GM10847 (cell line): Measurements from ENCODE around the gene CFLAR.
A peak's percentile ranks its signal among the peaks of the same experiment; 100 is the strongest.

Experiments
- POLR2A ChIP-seq: IDR thresholded peaks from 2 replicates; pipeline ENCODE4 v1.6.1; 2011; ENCODE audit not compliant: insufficient read length; ENCODE audit errors: extremely low read depth

CFLAR gene

DNA sequence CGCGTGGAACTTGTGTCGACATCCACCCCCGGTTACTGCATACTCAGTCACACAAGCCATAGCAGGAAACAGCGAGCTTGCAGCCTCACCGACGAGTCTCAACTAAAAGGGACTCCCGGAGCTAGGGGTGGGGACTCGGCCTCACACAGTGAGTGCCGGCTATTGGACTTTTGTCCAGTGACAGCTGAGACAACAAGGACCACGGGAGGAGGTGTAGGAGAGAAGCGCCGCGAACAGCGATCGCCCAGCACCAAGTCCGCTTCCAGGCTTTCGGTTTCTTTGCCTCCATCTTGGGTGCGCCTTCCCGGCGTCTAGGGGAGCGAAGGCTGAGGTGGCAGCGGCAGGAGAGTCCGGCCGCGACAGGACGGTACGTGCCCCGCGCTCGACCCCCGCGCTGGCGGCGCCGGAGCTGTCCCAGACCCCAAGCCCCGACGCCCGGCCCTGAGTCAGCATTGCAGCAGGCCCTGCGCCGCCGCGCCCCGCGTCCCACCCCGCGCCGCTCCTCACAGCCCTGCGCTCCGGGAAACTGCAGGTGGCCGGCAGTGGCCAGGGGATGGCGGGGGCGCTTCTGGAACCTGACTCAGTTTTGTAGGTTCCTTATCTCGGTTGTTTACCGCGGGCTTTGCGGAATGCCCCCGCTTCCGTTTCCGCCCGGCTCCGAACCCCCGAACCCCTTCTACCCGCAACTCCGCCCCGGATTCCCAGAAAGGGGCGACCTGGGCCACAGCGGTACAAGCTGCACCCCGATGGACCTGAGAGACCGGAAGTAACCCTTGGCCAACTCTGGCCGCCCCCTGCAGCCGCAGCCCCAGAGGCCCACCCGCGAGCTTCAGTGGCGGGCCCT lies at the start of gene CFLAR:
Gene CFLAR, plus strand, starts transcription at position 50 of the 844 bp plus-strand sequence. CDS start 13,702 bp downstream, outside the sequence.
- TF ChIP-seq POLR2A, result peak; percentile 89

DNA sequence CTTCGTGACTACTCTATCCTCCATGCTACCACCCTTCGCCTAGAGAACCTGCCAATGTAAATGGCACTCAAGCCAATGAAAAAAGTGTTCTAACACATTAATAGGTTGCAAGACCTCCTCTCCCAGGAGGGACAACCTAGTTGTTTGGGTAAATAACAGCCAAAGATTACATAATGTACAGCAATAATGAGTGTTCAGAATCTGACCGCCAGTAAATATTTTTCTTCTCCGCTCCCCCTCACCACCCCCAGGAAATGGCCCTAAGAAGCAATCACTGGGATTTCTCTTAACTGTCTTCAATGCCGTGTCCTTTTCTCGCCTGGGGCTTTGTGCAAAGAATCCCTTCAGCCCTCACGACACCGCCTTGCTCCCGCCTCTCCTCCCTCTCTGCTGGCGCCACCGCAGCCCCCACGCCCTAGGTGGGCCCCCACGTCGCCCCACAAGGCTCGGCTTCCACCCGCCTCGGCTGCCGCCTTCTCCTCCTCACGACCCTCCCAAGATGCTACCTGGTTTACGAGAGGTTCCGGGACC lies 45.0 kb upstream of the CFLAR start:
- TF ChIP-seq POLR2A, result no peak

DNA sequence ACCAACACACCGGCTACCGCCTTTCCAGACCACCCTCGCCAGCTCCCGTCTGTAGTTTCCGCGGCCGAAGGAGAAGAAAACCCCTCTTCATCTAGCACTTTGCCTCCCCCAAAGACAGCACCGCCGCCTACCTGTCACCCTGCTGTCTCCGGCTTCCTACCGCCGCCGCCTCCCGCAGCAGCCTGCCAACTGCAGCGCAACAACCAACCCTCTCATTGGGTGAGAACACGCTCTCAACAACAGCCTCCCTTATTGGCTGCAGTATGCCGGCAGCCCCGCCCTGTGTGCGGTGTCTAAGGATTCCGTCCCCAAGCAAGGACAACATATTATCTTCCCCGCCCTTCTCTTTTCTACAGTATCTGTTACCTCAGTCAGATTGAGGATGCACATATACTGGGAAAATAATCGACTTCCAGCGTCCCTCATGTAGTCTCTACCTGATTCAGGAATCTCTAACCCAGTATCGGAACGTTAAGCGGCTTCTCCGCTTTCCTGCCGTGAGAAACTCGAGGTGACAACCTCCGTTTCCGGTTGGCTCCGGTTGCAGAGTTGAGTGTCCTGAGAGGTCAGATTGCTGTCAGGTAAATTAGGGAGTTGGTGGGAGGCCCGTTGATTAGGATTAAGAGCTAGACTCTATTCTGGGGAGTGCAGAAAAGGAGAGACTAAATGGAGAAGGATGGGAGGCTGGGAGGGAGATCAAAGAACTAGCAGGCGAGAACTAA lies 44.3 kb upstream of the CFLAR start, which contains the start of the genes HYCC2 and NDUFB3:
Gene HYCC2, minus strand, starts transcription at position 193 of the 722 bp plus-strand sequence. CDS start 47,662 bp downstream, outside the sequence.
Gene NDUFB3, plus strand, starts transcription at position 523 of the 722 bp plus-strand sequence. CDS start 6,882 bp downstream, outside the sequence.
- TF ChIP-seq POLR2A, result peak; percentile 49

DNA sequence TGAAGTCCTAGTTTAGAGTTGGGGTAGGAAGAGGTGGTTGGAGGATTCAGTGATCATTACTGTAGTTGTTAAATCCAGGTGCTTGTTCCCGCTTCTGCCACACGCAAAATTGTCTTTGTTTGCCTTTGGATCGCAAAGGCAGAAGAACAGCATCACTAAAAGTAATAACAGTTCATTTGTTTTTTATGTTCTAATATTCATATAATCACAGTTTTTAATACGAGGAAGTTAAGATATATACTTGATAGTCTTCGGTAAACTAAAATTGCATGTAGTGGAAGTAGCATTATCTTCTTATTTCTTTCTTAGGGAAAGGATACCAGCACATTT lies 43.8 kb upstream of the CFLAR start:
- no peak for TF ChIP-seq POLR2A

DNA sequence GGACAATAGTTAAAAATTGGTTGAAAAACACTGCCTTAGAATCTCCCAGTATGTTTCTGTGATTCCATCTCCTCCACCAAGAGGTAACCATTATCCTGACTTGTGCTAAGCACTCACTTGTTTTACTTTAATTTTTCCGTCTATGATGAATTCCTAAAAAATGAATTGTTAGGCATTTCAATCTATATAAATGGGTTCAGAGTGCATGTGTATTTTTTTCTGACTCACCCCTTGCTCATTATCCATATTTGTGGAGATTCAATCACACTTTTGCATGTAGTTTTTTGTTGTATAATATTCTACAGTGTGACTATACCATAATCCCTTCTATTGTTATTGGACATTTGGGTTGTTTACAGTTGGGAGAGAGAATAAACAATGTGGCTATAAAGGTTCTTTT lies 42.9 kb upstream of the CFLAR start:
- no peak for TF ChIP-seq POLR2A

DNA sequence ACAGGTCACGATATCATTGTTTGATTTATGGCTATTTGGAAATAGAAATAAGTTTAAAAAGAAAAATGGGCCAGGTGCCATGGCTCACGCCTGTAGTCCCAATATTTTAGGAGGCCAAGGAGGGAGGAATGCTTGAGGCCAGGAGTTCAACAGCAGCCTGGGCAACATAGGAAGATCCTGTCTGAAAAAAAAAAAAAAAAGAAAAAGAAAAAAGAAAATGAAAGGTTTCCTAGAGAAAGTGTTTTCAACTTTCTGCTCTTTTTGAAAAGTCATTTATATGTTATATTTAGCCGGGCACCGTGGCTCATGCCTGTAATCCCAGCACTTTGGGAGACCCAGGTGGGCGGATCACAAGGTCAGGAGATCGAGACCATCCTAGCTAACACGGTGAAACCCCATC lies 41.0 kb upstream of the CFLAR start:
- TF ChIP-seq POLR2A, result no peak

DNA sequence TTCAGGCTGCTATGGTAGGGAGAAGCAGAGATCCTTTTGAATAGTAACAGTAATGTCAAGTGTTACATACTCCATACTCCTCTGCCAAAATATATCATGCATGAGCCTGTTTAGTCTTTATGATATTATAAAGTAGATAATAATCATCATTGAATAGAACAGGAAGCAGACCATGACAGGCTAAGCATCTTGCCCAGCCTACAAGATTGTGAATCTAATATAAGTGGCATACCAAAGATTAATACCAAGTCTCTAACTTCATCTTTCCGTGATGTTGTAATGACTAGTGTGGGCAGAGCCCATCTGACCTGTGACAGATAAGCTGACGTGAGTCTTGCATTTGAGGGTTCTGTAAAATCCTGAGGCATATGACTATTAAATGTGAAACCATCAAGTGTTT lies 31.1 kb upstream of the CFLAR start:
- no peak for TF ChIP-seq POLR2A

DNA sequence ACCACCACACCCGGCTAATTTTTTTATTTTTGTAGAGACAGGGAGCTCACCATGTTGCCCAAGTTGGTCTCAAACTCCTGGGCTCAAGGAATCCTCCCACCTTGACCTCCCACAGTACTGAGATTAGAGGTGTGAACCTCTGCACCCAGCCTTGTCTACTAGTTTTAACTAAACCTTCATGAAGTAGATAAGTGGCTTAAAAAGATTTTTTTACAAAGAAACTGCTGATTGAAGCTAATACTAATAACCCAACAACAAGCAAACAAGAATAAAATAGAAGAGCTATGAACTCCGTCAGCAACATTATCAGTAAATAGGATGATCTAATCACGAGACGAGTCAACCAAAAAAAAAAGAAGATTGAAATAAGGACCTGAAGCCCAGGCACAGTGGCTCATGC lies 25.4 kb upstream of the CFLAR start:
- no peak for TF ChIP-seq POLR2A

DNA sequence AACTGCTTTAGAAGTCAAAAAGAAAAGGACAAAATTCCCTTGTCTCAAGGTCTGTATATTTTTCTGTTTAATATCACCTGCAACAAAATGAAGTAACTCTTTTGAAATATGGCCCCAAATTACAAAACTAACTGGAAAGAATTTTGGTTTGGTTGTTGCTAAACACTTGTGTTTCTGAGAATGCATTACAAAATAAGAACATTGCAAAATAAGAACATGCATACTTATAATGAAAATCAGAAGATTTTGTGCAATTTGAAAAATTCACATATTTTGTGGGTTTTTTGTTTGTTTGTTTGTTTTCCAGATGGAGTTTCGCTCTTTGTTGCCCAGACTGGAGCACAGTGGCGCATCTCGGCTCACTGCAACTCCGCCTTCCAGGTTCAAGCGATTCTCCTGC lies 22.4 kb upstream of the CFLAR start:
- TF ChIP-seq POLR2A, result no peak

DNA sequence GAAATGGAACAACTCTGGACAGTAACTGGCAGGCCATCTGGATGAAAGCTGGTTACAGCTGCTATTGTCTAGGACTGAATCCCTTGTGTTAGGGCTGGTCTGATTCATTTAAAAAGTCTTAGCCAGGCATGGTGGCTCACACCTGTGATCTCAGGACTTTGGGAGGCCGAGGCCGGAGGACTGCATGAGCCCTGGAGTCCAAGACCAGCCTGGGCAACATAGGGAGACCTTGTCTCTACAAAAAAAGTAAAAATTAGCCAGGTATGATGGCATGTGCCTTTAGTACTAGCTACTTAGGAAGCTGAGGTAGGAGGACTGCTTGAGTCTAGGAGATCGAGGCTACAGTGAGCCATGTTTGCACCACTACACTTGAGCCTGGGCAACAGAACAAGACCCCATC lies 15.5 kb upstream of the CFLAR start:
- TF ChIP-seq POLR2A, result no peak

DNA sequence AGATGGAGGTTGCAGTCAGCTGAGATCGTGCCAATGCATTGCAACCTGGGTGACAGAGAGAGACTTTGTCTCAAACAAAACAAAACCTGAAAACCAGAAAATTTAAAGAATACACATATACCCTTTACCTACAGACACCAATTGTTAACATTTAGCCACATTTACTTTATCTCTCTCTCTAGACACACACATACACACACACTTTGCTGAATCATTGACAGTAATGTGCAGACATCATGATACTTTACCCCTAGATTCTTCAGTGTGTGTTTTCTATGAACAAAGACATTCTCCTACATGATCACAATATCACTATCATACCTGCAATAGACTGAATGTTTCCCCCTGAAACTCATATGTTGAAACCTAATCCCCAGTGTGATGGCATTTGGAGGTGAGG lies 10.2 kb upstream of the CFLAR start:
- TF ChIP-seq POLR2A, result no peak

DNA sequence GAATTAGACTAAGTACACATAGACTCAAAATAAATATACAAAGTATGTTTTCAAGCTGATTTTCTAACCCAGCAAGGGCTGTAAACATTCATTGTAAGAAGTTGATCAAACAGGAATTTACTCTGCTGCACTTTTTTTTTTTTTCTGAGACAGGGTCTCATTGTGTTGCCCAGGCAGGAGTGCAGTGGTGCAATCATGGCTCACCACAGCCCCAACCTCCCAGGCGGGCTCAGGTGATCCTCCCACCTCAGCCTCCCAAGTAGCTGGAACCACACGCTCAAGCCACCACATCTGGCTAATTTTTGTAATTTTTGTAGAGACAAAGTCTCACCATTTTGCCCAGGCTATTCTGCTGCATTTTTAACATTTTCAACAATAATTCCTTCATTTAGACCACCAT lies 8.3 kb upstream of the CFLAR start:
- no peak for TF ChIP-seq POLR2A

DNA sequence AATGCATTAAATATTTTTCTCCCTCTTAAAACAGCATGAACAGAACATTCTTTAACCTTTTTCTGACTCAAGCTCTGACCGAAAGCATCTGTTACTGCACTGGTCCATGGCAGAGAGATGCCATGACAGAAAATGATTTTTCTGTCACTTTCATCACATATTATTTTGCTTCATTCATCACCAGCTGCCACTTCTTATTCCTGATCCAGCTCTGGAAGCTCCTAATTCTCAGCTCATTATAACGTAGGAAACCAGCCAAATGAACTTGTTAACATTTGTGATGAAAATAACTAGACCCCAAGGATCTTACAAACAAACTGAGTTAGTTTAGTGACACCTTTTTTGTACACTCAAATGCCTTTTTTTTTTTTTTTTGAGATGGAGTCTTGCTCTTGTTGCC lies 7.6 kb upstream of the CFLAR start:
- no peak for TF ChIP-seq POLR2A

DNA sequence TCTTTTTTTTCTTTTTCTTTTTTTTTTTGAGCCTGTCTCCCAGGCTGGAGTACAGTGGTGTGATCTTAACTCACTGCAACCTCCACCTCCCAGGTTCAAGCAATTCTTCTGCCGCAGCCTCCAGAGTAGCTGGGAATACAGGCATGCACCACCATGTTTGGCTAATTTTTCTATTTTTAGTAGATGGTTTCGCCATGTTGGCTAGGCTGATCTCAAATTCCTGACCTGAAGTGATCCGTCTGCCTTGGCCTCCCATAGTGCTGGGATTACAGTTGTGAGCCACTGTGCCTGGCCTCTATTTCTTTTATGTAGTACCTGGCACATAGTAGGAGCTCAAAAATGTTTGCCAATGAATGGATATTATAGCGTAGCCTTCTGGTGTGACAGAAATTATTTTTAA lies 6.8 kb upstream of the CFLAR start:
- TF ChIP-seq POLR2A, result no peak

DNA sequence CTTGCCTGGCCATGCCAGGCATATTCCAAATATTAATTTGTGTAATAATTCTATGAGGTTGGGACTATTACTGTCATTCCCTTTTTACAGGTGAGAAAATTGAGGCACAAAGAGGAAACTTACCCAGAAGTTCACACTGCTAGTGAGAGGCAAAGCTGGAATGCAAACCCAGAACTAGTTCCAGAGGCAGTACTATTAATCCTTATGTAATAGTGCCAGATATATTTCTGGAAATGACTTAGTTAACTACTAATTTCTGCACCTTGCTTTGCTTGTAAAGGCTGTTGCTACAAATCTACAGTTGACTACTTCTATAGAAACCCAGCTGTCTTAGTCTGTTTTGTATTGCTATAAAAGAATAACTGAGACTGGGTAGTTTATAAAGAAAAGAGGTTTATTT lies 5.3 kb upstream of the CFLAR start:
- TF ChIP-seq POLR2A, result no peak

DNA sequence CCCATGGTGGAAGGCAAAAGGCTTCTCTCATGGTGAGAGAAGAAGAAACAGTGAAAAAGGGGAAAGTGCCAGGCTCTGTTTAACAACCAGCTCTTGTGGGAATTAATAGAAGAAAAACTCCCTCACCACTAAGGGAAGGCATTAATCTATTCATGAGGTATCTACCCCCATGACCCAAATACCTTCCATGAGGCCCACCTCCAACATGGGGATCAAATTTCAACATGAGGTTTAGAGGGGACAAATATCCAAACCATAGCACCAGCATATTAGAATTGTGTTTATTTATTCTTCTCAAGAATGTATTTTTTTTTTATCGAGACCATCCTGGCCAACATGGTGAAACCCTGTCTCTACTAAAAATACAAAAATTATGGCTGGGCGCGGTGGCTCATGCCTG lies 4.9 kb upstream of the CFLAR start:
- TF ChIP-seq POLR2A, result no peak
